Activated CD8-positive, alpha-beta memory T cell treated with anti-CD3 and anti-CD28 coated beads, Interleukin-2, amount 50 U/mL, for 24 hours (primary cell): ENCODE data around the gene CLIP2.
"Not testable (repeated sequence)": the region's sequence is repeated elsewhere in the genome, so short reads cannot be mapped to it uniquely, and the experiment has no call there.

ENCODE experiments used
- DNase-seq: peaks from one replicate; pipeline ENCODE4 v3.0.0-alpha.2; 2020; ENCODE audit errors: extremely low read depth

CLIP2 gene

GRCh38 chr7:74289018-74289658 lies at the start of gene CLIP2:
TSS of gene CLIP2 (plus strand) at chr7:74289407. CDS start at chr7:74317547, 28,140 bp downstream.
- peak; percentile 29 for DNase-seq

GRCh38 chr7:74240482-74240881 lies 48.7 kb upstream of the CLIP2 start:
- DNase-seq, result no peak

GRCh38 chr7:74242122-74242443 lies 47.1 kb upstream of the CLIP2 start:
- no peak for DNase-seq

GRCh38 chr7:74246497-74246896 lies 42.7 kb upstream of the CLIP2 start:
- no peak for DNase-seq

- DNase-seq, result no peak
These were observed 41.1 kb upstream of the CLIP2 start for GRCh38 chr7:74248156-74248555.

- not testable (repeated sequence) for DNase-seq
These were observed 40.1 kb upstream of the CLIP2 start for GRCh38 chr7:74249058-74249457.

- no peak for DNase-seq
These were observed 36.3 kb upstream of the CLIP2 start for GRCh38 chr7:74252893-74253292.

GRCh38 chr7:74253331-74253730 lies 35.9 kb upstream of the CLIP2 start:
- DNase-seq, result no peak

GRCh38 chr7:74253835-74254128 lies 35.4 kb upstream of the CLIP2 start:
- DNase-seq, result no peak

- DNase-seq, result peak; percentile 85
These were observed 34.9 kb upstream of the CLIP2 start, which contains the start of gene RFC2 for GRCh38 chr7:74254129-74254857. TSS of gene RFC2 (minus strand) at chr7:74254399. CDS start at chr7:74254383, 16 bp downstream.

GRCh38 chr7:74254858-74255379 lies 34.3 kb upstream of the CLIP2 start:
- DNase-seq, result no peak

- DNase-seq, result not testable (repeated sequence)
These were observed 33.7 kb upstream of the CLIP2 start for GRCh38 chr7:74255461-74255860.

GRCh38 chr7:74256491-74257408 lies 32.5 kb upstream of the CLIP2 start:
- no peak for DNase-seq

GRCh38 chr7:74258639-74259038 lies 30.6 kb upstream of the CLIP2 start:
- no peak for DNase-seq

- DNase-seq, result no peak
These were observed 26.4 kb upstream of the CLIP2 start for GRCh38 chr7:74262639-74263398.

- no peak for DNase-seq
These were observed 25.6 kb upstream of the CLIP2 start for GRCh38 chr7:74263399-74264120.

GRCh38 chr7:74266191-74266963 lies 22.8 kb upstream of the CLIP2 start:
- DNase-seq, result no peak

GRCh38 chr7:74267756-74268565 lies 21.2 kb upstream of the CLIP2 start:
- no peak for DNase-seq

- peak; percentile 5 for DNase-seq
These were observed 19.4 kb upstream of the CLIP2 start for GRCh38 chr7:74269757-74270277.
